Stimulated activated CD4-positive, alpha-beta T cell treated with anti-CD3 and anti-CD28 coated beads, TNF-alpha, amount 100 ng/mL, for 24 hours (primary cell): Measurements from ENCODE around the gene PGBD5.

Source experiments
- DNase-seq, 3 experiments: peaks; one replicate each; pipeline ENCODE4 v3.0.0-alpha.2; 2020; ENCODE audit warnings: low read depth in 3 of 3

PGBD5 gene

DNA sequence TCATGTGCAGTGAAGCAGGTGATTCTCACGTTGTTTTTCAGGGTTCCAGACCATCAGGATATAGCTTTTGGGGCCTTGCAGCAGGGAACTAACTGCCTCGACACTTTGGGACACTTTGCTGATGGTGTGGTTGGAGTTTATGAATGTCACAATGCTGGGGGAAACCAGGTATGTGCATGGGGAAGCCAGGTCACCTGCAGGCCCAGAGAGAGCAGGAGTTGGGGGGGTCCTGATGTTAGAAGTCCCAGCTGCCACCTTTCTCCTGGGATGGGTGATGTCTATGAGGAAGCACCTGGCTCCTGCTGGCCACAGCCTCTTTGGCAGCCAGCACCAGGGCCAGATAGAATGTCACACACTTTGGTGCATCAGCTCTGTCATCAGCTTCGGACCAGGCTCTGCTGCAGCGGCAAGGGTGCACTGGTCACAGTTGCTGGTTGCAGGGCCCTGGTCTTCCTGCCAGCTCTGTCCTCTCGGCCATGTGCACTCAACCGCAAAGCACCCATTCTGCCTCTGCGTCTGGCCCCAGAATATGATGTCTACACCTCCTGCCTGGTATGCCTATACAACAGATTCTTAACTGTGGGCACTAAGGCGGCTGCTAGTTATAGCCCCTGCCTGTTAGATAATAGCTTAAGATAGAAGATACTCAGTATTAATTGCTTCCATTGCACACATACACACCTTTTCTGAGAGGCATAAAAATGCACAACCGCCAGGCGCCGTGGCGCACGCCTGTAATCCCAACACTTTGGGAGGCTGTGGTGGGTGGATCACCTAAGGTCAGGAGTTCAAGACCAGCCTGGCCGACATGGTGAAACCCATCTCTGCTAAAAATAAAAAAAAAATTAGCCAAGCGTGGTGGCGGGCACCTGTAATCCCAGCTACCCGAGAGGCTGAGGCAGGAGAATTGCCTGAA lies 160.7 kb downstream of the PGBD5 start:
- no peak for DNase-seq
